ENCODE measurements around the gene KLHL22.
"Not testable (repeated sequence)": the region's sequence is repeated elsewhere in the genome, so short reads cannot be mapped to it uniquely, and the experiment has no call there.

Gene KLHL22

GRCh38 chr22:20498913-20499312 is 3.3 kb upstream of the KLHL22 start:
- Mint-ChIP-seq H3K36me3 (ENCODE audit: low read depth) (peaks cover 15% of the 10 kb centered on the region), H3K9me3 (no peaks in the 10 kb centered on the region), H3K27ac (no peak overlapping the region), H3K4me3 (no peak overlapping the region), H3K4me1 (ENCODE audit: low read depth) (peaks cover 15% of the 10 kb centered on the region), H3K27me3 (no peaks in the 10 kb centered on the region)
- intact Hi-C loops (cut with micrococcal nuclease), result no loop called here

GRCh38 chr22:20497426-20497825 is 1.8 kb upstream of the KLHL22 start:
- Mint-ChIP-seq H3K4me3 (no peak overlapping the region), H3K27ac (peak overlapping the region; percentile 30), H3K27me3 (no peaks in the 10 kb centered on the region), H3K4me1 (ENCODE audit: low read depth) (peaks cover 30% of the 10 kb centered on the region), H3K36me3 (ENCODE audit: low read depth) (peaks cover 15% of the 10 kb centered on the region), H3K9me3 (no peaks in the 10 kb centered on the region)
- intact Hi-C loops (cut with micrococcal nuclease), result no loop called here

GRCh38 chr22:20495861-20496681 is 476 bp upstream of the KLHL22 start:
- H3K27me3 Mint-ChIP-seq, result no peaks in the 10 kb centered on the region
- intact Hi-C loops (cut with micrococcal nuclease), result loop anchor here (1.0 to 2.0 kb wide), 3 partner anchors 11 to 78 kb away; partner anchors contain the start of gene MED15

GRCh38 chr22:20491346-20491745 is 4.2 kb downstream of the KLHL22 start:
- Mint-ChIP-seq H3K9me3 (no peaks in the 10 kb centered on the region), H3K4me3 (no peak overlapping the region), H3K27ac (no peak overlapping the region), H3K27me3 (no peaks in the 10 kb centered on the region), H3K36me3 (ENCODE audit: low read depth) (peaks cover 30% of the 10 kb centered on the region), H3K4me1 (ENCODE audit: low read depth) (peaks cover 60% of the 10 kb centered on the region)
- intact Hi-C loops (cut with micrococcal nuclease), result no loop called here

More at GRCh38 chr22:20495861-20496681, 476 bp upstream of the KLHL22 start:
- Mint-ChIP-seq H3K4me1 (ENCODE audit: low read depth) (peaks cover 40% of the 10 kb centered on the region), H3K9me3 (no peaks in the 10 kb centered on the region), H3K36me3 (ENCODE audit: low read depth) (peaks cover 11% of the 10 kb centered on the region), H3K27ac (peak overlapping the region; percentile 94), H3K4me3 (peak overlapping the region; percentile 88)

- Mint-ChIP-seq H3K9me3 (no peaks in the 10 kb centered on the region), H3K4me3 (no peak overlapping the region), H3K27me3 (no peaks in the 10 kb centered on the region), H3K27ac (no peak overlapping the region), H3K4me1 (ENCODE audit: low read depth) (peaks cover 59% of the 10 kb centered on the region), H3K36me3 (ENCODE audit: low read depth) (peaks cover 34% of the 10 kb centered on the region)
- intact Hi-C loops (cut with micrococcal nuclease), result no loop called here
Measured at GRCh38 chr22:20490941-20491307, 4.7 kb downstream of the KLHL22 start.

GRCh38 chr22:20490183-20490940 is 5.2 kb downstream of the KLHL22 start:
- Mint-ChIP-seq H3K4me1 (ENCODE audit: low read depth) (peaks cover 59% of the 10 kb centered on the region), H3K27ac (no peak overlapping the region), H3K4me3 (no peak overlapping the region), H3K36me3 (ENCODE audit: low read depth) (peaks cover 40% of the 10 kb centered on the region), H3K9me3 (no peaks in the 10 kb centered on the region), H3K27me3 (no peaks in the 10 kb centered on the region)
- intact Hi-C loops (cut with micrococcal nuclease), result no loop called here

GRCh38 chr22:20488946-20489345 is 6.6 kb downstream of the KLHL22 start:
- no peaks in the 10 kb centered on the region for H3K9me3 Mint-ChIP-seq
- H3K27me3 Mint-ChIP-seq, result no peaks in the 10 kb centered on the region
- intact Hi-C loops (cut with micrococcal nuclease), result no loop called here
- H3K4me3 Mint-ChIP-seq, result no peak overlapping the region
- H3K36me3 Mint-ChIP-seq (ENCODE audit: low read depth), result peaks cover 54% of the 10 kb centered on the region
- H3K4me1 Mint-ChIP-seq (ENCODE audit: low read depth), result peaks cover 51% of the 10 kb centered on the region
- no peak overlapping the region for H3K27ac Mint-ChIP-seq

GRCh38 chr22:20487715-20488114 is 7.9 kb downstream of the KLHL22 start:
- no peak overlapping the region for H3K27ac Mint-ChIP-seq
- H3K4me1 Mint-ChIP-seq (ENCODE audit: low read depth), result peaks cover 45% of the 10 kb centered on the region
- H3K4me3 Mint-ChIP-seq, result no peak overlapping the region
- intact Hi-C loops (cut with micrococcal nuclease), result no loop called here
- H3K36me3 Mint-ChIP-seq (ENCODE audit: low read depth), result peaks cover 66% of the 10 kb centered on the region
- H3K27me3 Mint-ChIP-seq, result no peaks in the 10 kb centered on the region
- no peaks in the 10 kb centered on the region for H3K9me3 Mint-ChIP-seq

GRCh38 chr22:20486229-20486628 is 9.4 kb downstream of the KLHL22 start:
- Mint-ChIP-seq H3K27me3 (no peaks in the 10 kb centered on the region), H3K36me3 (ENCODE audit: low read depth) (peaks cover 71% of the 10 kb centered on the region), H3K4me1 (ENCODE audit: low read depth) (peaks cover 33% of the 10 kb centered on the region), H3K9me3 (no peaks in the 10 kb centered on the region), H3K4me3 (no peak overlapping the region), H3K27ac (no peak overlapping the region)
- intact Hi-C loops (cut with micrococcal nuclease), result no loop called here

GRCh38 chr22:20484948-20485683 is 10.5 kb downstream of the KLHL22 start:
- intact Hi-C loops (cut with micrococcal nuclease), result no loop called here
- Mint-ChIP-seq H3K27me3 (no peaks in the 10 kb centered on the region), H3K4me3 (no peak overlapping the region), H3K9me3 (no peaks in the 10 kb centered on the region), H3K27ac (no peak overlapping the region), H3K4me1 (ENCODE audit: low read depth) (peaks cover 26% of the 10 kb centered on the region), H3K36me3 (ENCODE audit: low read depth) (peaks cover 73% of the 10 kb centered on the region)

GRCh38 chr22:20483771-20484170 is 11.8 kb downstream of the KLHL22 start:
- no peak overlapping the region for H3K4me3 Mint-ChIP-seq
- peaks cover 70% of the 10 kb centered on the region for H3K36me3 Mint-ChIP-seq (ENCODE audit: low read depth)
- H3K27ac Mint-ChIP-seq, result peak overlapping the region; percentile 13
- no peaks in the 10 kb centered on the region for H3K27me3 Mint-ChIP-seq
- intact Hi-C loops (cut with micrococcal nuclease), result no loop called here
- no peaks in the 10 kb centered on the region for H3K9me3 Mint-ChIP-seq
- peaks cover 24% of the 10 kb centered on the region for H3K4me1 Mint-ChIP-seq (ENCODE audit: low read depth)

GRCh38 chr22:20483143-20483506 is 12.5 kb downstream of the KLHL22 start:
- Mint-ChIP-seq H3K4me1 (ENCODE audit: low read depth) (peaks cover 18% of the 10 kb centered on the region), H3K36me3 (ENCODE audit: low read depth) (peaks cover 63% of the 10 kb centered on the region)
- H3K9me3 Mint-ChIP-seq; H3K27me3 Mint-ChIP-seq; H3K27ac Mint-ChIP-seq; H3K4me3 Mint-ChIP-seq; intact Hi-C loops (cut with micrococcal nuclease): not testable (repeated sequence)

- Mint-ChIP-seq H3K4me1 (ENCODE audit: low read depth) (peaks cover 15% of the 10 kb centered on the region), H3K36me3 (ENCODE audit: low read depth) (peaks cover 48% of the 10 kb centered on the region), H3K27me3 (no peaks in the 10 kb centered on the region), H3K4me3 (no peak overlapping the region), H3K27ac (no peak overlapping the region), H3K9me3 (no peaks in the 10 kb centered on the region)
- intact Hi-C loops (cut with micrococcal nuclease), result no loop called here
Measured at GRCh38 chr22:20479612-20480196, 15.9 kb downstream of the KLHL22 start.

GRCh38 chr22:20478059-20478458 is 17.5 kb downstream of the KLHL22 start:
- Mint-ChIP-seq H3K4me1 (ENCODE audit: low read depth) (peaks cover 12% of the 10 kb centered on the region), H3K36me3 (ENCODE audit: low read depth) (peaks cover 34% of the 10 kb centered on the region)
- H3K4me3 Mint-ChIP-seq; H3K27me3 Mint-ChIP-seq; intact Hi-C loops (cut with micrococcal nuclease); H3K27ac Mint-ChIP-seq; H3K9me3 Mint-ChIP-seq: not testable (repeated sequence)

Measured in dendritic cell treated with granulocyte-macrophage colony-stimulating factor and Interleukin-4, amounts not matched to agents 40 ng/mL and 50 ng/mL, for 4 days (primary cell).